GM18502 (cell line): ENCODE results near the gene OR10H3.
"Not testable (repeated sequence)": the region's sequence is repeated elsewhere in the genome, so short reads cannot be mapped to it uniquely, and the experiment has no call there.

Experiments used
- ATAC-seq: cut with Tn5 transposase; IDR thresholded peaks from one replicate; pipeline ENCODE4 v1.9.1; 2021; ENCODE audit warnings: mild to moderate bottlenecking; ENCODE audit not compliant: unreplicated experiment, poor library complexity

The OR10H3 gene

DNA sequence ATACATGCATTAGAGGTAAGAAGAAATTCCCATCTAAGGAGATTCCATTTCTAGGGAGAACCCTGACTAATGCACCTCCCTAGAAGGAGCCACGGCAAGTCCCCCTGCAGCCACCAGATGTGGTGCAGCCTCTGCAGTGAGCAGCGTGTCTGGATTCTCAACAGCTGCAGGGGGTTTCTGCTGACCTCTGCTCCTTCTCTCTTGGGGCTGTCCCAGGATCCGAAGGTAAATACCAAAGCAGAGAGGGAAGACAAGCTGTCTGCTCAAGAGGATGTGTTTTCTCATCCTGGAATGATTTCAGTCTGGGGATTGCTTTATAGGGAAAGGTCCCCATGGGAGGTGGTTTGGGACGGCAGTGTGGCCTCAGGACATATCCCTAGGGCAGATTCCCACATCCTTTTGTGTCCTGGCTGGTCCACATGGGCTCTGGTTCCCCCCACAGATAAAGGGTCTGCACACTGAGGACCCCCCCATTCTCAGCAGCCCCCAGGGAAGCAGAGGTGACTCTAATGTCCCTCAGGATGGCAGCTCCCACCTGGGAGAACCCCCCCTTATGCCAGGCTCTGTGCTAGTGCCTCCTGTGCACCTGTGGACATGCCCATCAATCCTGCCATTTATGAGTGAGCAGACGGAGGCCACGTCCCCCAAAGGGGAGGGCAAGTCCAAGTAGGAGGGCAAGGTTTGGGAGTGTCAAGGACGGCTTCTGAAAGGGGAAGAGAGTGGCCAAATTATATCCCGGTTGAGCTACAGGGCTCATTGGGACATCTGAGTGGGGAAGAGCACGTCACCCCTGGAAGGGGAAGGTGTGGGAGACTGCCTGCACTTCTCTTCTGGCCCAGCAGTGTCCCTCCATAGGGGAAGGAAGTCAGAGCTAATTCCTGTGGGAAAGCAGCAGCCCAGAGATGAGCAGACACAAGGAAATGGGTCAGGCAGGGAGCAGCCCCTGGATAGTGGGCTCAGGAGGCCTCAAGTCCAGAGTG lies 39.5 kb downstream of the OR10H3 start:
- no peak for ATAC-seq

DNA sequence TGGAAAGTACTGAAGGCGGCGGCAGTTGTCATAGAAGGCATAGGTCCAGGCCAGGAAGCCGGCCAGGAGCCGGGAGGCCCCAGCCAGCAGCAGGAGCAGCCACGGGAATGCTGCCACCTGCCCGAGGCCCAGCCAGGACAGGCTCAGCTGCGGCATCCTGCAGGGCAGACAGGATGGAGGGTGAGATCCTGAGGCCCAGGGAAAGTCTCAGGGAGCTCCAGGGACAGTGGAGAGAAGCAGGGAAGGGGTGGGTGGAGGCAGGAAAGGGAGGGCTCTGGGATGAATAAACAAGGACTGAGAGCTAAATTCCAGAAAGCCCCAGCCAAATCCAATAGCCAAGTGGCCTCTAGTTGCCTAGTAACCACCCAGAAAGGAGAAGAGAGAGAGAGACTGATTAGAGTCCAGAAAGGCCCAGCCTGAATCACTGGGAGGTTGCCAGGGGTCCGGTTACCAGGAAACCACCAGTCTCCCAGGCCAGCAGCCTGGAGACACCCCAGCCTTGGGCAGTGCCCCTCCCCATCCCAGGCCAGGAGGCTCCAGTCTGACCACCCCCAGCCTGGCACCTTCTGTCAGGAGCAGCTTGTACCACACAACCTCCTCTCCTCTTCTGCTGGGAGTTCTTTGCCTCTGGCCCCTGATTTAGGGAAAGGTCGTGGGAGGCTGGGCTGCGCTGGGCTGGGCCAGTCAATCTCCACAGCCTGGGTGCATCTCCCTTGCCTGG lies 42.1 kb downstream of the OR10H3 start:
- ATAC-seq: no peak

GRCh38 chr19:15780610-15781418 lies 43.0 kb downstream of the OR10H3 start:
- no peak for ATAC-seq

DNA sequence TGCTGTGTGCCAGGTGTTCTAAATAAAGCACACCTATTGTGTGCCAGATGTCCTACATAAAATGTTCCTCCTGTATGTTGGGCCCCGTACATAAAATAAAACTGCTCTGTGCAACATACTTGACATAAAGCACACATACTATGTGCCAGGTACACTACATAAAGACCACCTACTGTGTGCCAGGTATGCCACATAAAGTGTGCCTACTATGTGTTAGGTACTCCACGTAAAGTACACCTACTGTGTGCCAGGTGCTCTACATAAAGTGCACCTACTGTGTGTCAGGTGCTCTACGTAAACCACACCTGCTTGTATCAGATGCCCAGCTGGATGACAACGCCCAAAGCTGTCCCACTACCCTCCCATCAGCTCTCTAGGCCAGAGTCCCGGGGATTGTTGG lies 43.9 kb downstream of the OR10H3 start:
- no peak for ATAC-seq

DNA sequence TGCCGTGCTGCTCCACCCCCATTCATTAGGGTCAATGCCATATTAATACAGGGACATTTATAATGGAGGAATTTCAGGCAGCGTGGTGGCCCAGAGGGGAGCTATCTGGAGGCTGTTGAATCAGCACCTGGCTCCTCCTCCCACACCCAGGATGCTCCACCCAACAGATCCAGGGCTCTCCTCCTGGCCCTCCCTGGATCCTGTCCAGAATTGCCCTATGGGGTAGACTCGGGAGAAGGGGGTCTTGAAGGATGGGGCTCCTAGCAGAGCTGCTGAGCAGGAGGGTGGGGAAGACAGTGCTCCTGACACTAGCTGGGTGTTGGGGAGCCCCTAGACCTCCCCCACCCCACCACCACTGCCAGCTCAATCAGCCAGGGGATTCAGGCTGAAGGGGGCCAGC lies 44.4 kb downstream of the OR10H3 start:
- ATAC-seq: no peak

DNA sequence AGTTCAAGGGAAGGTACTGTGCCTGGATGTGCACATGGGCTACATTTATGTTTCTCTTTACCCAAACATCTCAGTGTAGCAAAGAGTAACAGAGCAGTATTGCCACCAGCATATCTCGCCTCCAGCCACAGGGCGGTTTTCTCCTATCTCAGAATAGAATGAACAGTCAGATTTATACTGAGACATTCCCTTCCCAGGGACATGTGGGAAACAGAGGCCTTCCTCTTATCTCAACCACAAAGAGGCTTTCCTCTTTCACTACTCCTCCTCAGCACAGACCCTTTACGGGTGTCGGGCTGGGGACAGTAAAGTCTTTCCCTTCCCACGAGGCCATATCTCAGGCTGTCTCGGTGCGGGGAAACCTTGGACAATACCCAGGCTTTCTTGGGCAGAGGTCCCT lies 45.1 kb downstream of the OR10H3 start:
- not testable (repeated sequence) for ATAC-seq

DNA sequence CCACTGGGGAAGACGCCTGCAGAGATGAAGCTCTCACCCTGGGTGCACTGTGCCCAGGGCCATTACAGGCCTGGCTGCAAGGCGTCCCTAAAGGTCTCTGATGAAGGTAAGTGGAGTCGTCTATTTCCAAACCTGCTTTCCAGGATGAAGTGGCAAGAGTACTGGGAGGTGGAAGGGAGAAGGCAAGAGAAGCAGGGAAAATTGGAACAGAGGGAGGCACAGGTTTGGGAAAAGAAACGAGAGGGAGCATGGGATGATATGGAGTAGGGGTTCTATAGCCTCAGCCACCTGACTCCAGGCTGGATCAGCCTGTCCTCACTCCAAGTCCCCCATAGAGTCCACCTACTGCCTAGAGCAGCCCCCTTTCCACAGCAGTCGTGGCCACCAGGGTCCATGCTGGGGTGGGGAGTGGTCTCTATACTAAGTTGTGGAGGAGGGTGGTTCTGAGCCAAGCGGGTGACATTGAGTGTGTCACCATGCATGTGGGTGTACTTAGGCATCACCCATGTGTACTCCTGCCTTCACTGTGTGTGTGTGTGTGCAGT lies 49.9 kb downstream of the OR10H3 start, which contains the start of gene OR10H5:
Gene OR10H5 (plus strand): TSS at position 51 of the 545 bp plus-strand sequence. CDS start 6,388 bp downstream, outside the sequence.
- ATAC-seq: no peak

GRCh38 chr19:15788594-15789270 lies 50.9 kb downstream of the OR10H3 start:
- no peak for ATAC-seq

DNA sequence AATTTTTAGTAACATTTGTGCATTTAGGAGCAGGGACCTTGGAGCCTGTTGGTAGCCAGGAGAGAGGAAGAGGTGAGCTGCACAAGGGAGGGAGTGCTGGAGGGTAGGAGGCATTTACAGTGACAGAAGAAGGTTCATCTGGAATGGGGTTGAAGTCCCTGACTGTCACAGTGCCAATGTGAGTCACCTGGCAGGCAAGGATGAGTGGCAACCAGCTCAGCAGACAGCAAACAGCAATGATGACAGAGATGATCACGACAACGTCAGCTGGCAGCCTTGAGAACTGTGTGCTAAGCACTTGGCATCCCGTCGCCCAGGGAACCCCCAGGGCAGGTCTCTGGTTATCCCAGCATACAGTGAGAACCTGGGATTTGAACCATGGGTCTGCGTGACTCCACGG lies 52.3 kb downstream of the OR10H3 start:
- no peak for ATAC-seq
